A549 (cell line): Measurements from ENCODE around the gene KPNA6. TPM values are rescaled to one million over a fixed set of nuclear protein-coding genes. Genes with fewer than 3 reads are reported as not detected.

ENCODE experiments used
- ATAC-seq, 2 experiments: fragments of 200-7000 bp in 1 of 2; fragments of >200 bp in 1 of 2; cut with Nextera tagmentation in 1 of 2; cut with Tn5 transposase in 1 of 2; 3 replicates each; pipeline versions ENCODE4 v1.8.0 to v1.9.1; 2018 to 2020; ENCODE audit warnings: mild to moderate bottlenecking in 1 of 2, moderate library complexity in 1 of 2
- CTCF ChIA-PET: fragments of 300-600 bp; sonication (Branson Sonifier 250); formaldehyde crosslinking; extraction: SDS; loops from one replicate; lab custom pipeline; 2021; ENCODE audit warnings: antibody characterized with exemption, inconsistent platforms; lab: Yijun Ruan, JAX
- POLR2A ChIA-PET: fragments of 350-600 bp; formaldehyde crosslinking; extraction: SDS; loops from one replicate; lab custom pipeline; 2021; ENCODE audit warnings: antibody characterized with exemption, inconsistent platforms; lab: Yijun Ruan, JAX
- DNase-seq, 2 experiments: peaks; one replicate each; pipeline versions ENCODE4 v3.0.0 to v3.0.0-alpha.2; 2011 to 2016; ENCODE audit warnings: low read depth in 1 of 2, low spot score in 1 of 2
- FAIRE-seq: peaks from 2 replicates; lab custom pipeline; 2011; peaks lifted over from hg19 to GRCh38; lab: Jason Lieb, UNC
- H3K27ac ChIP-seq, 2 experiments: fragments of >200 bp; sonication (Bioruptor Twin); formaldehyde crosslinking; 3 replicates each; pipeline ENCODE4 v1.5.1; 2016 to 2017
- H3K4me1 ChIP-seq: fragments of >200 bp; sonication (Bioruptor Twin); formaldehyde crosslinking; 3 replicates; pipeline ENCODE4 v1.6.1; 2016
- H3K4me2 ChIP-seq: fragments of >200 bp; sonication (Bioruptor Twin); formaldehyde crosslinking; 3 replicates; pipeline ENCODE4 v1.6.1; 2016
- H3K4me3 ChIP-seq: fragments of >200 bp; sonication (Bioruptor Twin); formaldehyde crosslinking; 3 replicates; pipeline ENCODE4 v1.5.1; 2016
- H3K9me3 ChIP-seq: fragments of >200 bp; sonication (Bioruptor Twin); formaldehyde crosslinking; 3 replicates; pipeline ENCODE4 v1.6.1; 2016
- BHLHE40 ChIP-seq: IDR thresholded peaks from 2 replicates; pipeline ENCODE4 v1.6.1; 2012; ENCODE audit warnings: low read depth, low read length, inconsistent platforms
- CBX2 ChIP-seq: fragments of 200-600 bp; sonication (generic); IDR thresholded peaks from 2 replicates; pipeline ENCODE4 v1.6.1; 2016; ENCODE audit warnings: low read depth, mild to moderate bottlenecking, borderline replicate concordance
- CEBPB ChIP-seq, 2 experiments: fragments of >200 bp in 1 of 2; sonication (Bioruptor Twin) in 1 of 2; formaldehyde crosslinking in 1 of 2; IDR thresholded peaks; 2 replicates each; pipeline ENCODE4 v1.6.1; 2012 to 2016
- CHD4 ChIP-seq: fragments of 200-600 bp; sonication (generic); IDR thresholded peaks from 2 replicates; pipeline ENCODE4 v1.6.1; 2016; ENCODE audit warnings: antibody characterized with exemption, mild to moderate bottlenecking, borderline replicate concordance
- EHMT2 ChIP-seq: fragments of 200-600 bp; sonication (generic); IDR thresholded peaks from 2 replicates; pipeline ENCODE4 v1.6.1; 2016; ENCODE audit warnings: antibody characterized with exemption, low read depth, mild to moderate bottlenecking, moderate library complexity
- EP300 ChIP-seq, 2 experiments: fragments of >200 bp; sonication (Bioruptor Twin); formaldehyde crosslinking; IDR thresholded peaks; 2 replicates in 1 of 2; 3 replicates in 1 of 2; pipeline ENCODE4 v1.6.1; 2016 to 2017
- FOSB ChIP-seq: fragments of 250-450 bp; sonication (Bioruptor Pico); IDR thresholded peaks from 2 replicates; pipeline ENCODE4 v1.5.0; 2020; ENCODE audit warnings: mild to moderate bottlenecking, moderate library complexity
- FOSL2 ChIP-seq, 2 experiments: fragments of 450-650 bp in 1 of 2; fragments of >200 bp in 1 of 2; sonication (Bioruptor Twin) in 1 of 2; formaldehyde crosslinking; IDR thresholded peaks; 2 replicates each; pipeline versions ENCODE4 v1.5.0 to v1.6.1; 2016 to 2020; ENCODE audit warnings: mild to moderate bottlenecking in 1 of 2, moderate library complexity in 1 of 2
- FOXS1 ChIP-seq: fragments of 250-450 bp; sonication (Bioruptor Pico); IDR thresholded peaks from 2 replicates; pipeline ENCODE4 v1.5.0; 2020; ENCODE audit warnings: mild to moderate bottlenecking, moderate library complexity
- GATA3 ChIP-seq: IDR thresholded peaks from 2 replicates; pipeline ENCODE4 v1.6.1; 2012; ENCODE audit warnings: borderline replicate concordance
- HDAC2 ChIP-seq: fragments of 200-600 bp; sonication (generic); IDR thresholded peaks from 2 replicates; pipeline ENCODE4 v1.6.1; 2016
- HEYL ChIP-seq: fragments of 250-450 bp; sonication (Bioruptor Pico); IDR thresholded peaks from 2 replicates; pipeline ENCODE4 v1.8.0; 2021; ENCODE audit warnings: mild to moderate bottlenecking, moderate library complexity
- HOXA7 ChIP-seq: fragments of 250-450 bp; sonication (Bioruptor Pico); IDR thresholded peaks from 2 replicates; pipeline ENCODE4 v1.5.0; 2020; ENCODE audit warnings: mild to moderate bottlenecking, moderate library complexity
- MAFK ChIP-seq: fragments of 450-650 bp; IDR thresholded peaks from 2 replicates; pipeline ENCODE4 v1.6.1; 2014; ENCODE audit not compliant: partially characterized antibody
- MAZ ChIP-seq: fragments of 150-350 bp; IDR thresholded peaks from 2 replicates; pipeline ENCODE4 v1.6.1; 2014; ENCODE audit warnings: antibody characterized with exemption, low read depth, low read length, borderline replicate concordance
- NFE2L2 ChIP-seq: fragments of 150-350 bp; conservative IDR thresholded peaks from 2 replicates; pipeline ENCODE4 v1.6.1; 2014; ENCODE audit warnings: low read length
- NPAS2 ChIP-seq: fragments of 250-450 bp; sonication (Bioruptor Pico); IDR thresholded peaks from 2 replicates; pipeline ENCODE4 v1.8.0; 2022; ENCODE audit warnings: mild to moderate bottlenecking, moderate library complexity, borderline replicate concordance
- PHF8 ChIP-seq: fragments of 200-600 bp; sonication (generic); IDR thresholded peaks from 2 replicates; pipeline ENCODE4 v1.6.1; 2016; ENCODE audit warnings: low read depth, mild to moderate bottlenecking, antibody characterized with exemption, moderate library complexity, borderline replicate concordance
- POLR2A ChIP-seq: IDR thresholded peaks from 2 replicates; pipeline ENCODE4 v1.6.1; 2012; ENCODE audit warnings: mild to moderate bottlenecking, low read length
- RCOR1 ChIP-seq: fragments of 150-350 bp; IDR thresholded peaks from 2 replicates; pipeline ENCODE4 v1.6.1; 2014; ENCODE audit warnings: antibody characterized with exemption, low read length, low read depth
- RFX5 ChIP-seq: fragments of 450-650 bp; IDR thresholded peaks from 2 replicates; pipeline ENCODE4 v1.7.1; 2014; ENCODE audit warnings: antibody characterized with exemption, mild to moderate bottlenecking, moderate library complexity
- SMC3 ChIP-seq: fragments of >200 bp; sonication (Bioruptor Twin); formaldehyde crosslinking; IDR thresholded peaks from 3 replicates; pipeline ENCODE4 v1.6.1; 2018; ENCODE audit warnings: inconsistent platforms
- TP53 ChIP-seq: fragments of 250-450 bp; sonication (Bioruptor Pico); IDR thresholded peaks from 2 replicates; pipeline ENCODE4 v1.5.0; 2021; ENCODE audit warnings: mild to moderate bottlenecking, moderate library complexity
- ZFP36 ChIP-seq: fragments of 450-650 bp; IDR thresholded peaks from 2 replicates; pipeline ENCODE4 v1.6.1; 2014; ENCODE audit warnings: borderline replicate concordance; ENCODE audit not compliant: partially characterized antibody
- ZNF302 ChIP-seq: fragments of 250-450 bp; sonication (Bioruptor Pico); IDR thresholded peaks from 2 replicates; pipeline ENCODE4 v1.9.0; 2021; ENCODE audit warnings: inconsistent platforms, mild to moderate bottlenecking, moderate library complexity
- WGBS: methylation state at CpG from one replicate; pipeline ENCODE4 v1.1.6; 2017; ENCODE audit errors: missing lambda C conversion rate; 5-methylcytosine and 5-hydroxymethylcytosine counted together
- polyA plus RNA-seq, 4 experiments: library from polyadenylated mRNA; depleted of rRNA in 3 of 4; stranded (reverse); fragments of >200 nt; fragmentation: RNase III in 1 of 4; extraction: RNeasy Plus Mini Kit Qiagen cat#74134 plus additional on column Dnase treatment in 1 of 4; gene quantifications; 2 replicates in 3 of 4; 3 replicates in 1 of 4; pipeline ENCODE4 v1.2.3, GENCODE V29; 2011 to 2017
- TF ChIP-seq, protein P1 (sequence below): fragments of >200 bp; sonication (Bioruptor Twin); formaldehyde crosslinking; IDR thresholded peaks from 3 replicates; pipeline ENCODE4 v1.6.1; 2016
- TF ChIP-seq, protein P2 (sequence below): IDR thresholded peaks from 2 replicates; pipeline ENCODE4 v1.6.1; 2012; ENCODE audit warnings: low read depth, borderline replicate concordance
- TF ChIP-seq, protein P3 (sequence below): IDR thresholded peaks from 2 replicates; pipeline ENCODE4 v1.6.1; 2012

The KPNA6 gene
- polyA plus RNA-seq, 2 of the 4 experiments (the other 2 are of a cell fraction), result 15.9 to 24.3 TPM

DNA sequence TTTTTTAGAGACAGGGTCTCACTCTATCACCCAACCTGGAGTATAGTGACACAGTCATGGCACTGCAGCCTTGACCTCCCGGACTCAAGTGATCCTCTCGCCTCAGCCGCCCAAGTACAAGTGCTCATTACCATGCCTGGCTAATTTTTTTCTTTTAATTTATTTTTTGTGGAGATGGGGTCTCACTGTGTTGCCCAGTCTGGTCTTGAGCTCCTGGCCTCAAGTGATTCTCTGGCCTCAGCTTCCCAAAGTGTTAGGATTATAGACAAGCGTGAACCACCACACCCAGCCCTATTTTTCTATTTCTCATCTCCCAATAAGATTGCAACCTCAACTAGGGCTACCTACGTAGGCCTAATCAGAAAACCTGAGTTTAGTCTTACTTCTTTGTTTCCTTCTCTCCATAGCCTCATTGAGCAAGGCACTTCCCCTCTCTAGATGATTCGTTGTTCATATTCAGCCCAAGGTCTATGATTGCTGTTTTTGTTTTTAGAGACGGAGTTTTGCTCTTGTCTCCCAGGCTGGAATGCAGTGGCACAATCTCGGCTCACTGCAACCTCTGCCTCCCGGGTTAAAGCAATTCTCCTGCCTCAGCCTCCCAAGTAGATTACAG lies 1.1 kb upstream of the KPNA6 start:
- CTCF ChIA-PET, result no interaction called here
- Histone ChIP-seq H3K9me3 (no peaks in the 10 kb centered on the region), H3K4me3 (no peak overlapping the region), H3K4me2 (peak overlapping the region; percentile 66; the same call in 2 of the 3 replicates), H3K4me1 (peaks cover 7% of the 10 kb centered on the region; the same call in 1 of the 3 replicates), H3K27ac (peak overlapping the region in 1 of 2 experiments; percentile 97; a peak in 2 of 6 replicates)
- DNase-seq (no peak), FAIRE-seq (no peak), ATAC-seq (no peak)
- POLR2A ChIA-PET, result no interaction called here
- 88% methylated on average over 8 of the region's 9 CpGs for WGBS
- TF ChIP-seq CHD4 (no peak), EHMT2 (no peak), HDAC2 (no peak), ZFP36 (no peak), PHF8 (no peak)
- TF ChIP-seq, protein P1, sequence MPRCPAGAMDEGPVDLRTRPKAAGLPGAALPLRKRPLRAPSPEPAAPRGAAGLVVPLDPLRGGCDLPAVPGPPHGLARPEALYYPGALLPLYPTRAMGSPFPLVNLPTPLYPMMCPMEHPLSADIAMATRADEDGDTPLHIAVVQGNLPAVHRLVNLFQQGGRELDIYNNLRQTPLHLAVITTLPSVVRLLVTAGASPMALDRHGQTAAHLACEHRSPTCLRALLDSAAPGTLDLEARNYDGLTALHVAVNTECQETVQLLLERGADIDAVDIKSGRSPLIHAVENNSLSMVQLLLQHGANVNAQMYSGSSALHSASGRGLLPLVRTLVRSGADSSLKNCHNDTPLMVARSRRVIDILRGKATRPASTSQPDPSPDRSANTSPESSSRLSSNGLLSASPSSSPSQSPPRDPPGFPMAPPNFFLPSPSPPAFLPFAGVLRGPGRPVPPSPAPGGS, result no peak

DNA sequence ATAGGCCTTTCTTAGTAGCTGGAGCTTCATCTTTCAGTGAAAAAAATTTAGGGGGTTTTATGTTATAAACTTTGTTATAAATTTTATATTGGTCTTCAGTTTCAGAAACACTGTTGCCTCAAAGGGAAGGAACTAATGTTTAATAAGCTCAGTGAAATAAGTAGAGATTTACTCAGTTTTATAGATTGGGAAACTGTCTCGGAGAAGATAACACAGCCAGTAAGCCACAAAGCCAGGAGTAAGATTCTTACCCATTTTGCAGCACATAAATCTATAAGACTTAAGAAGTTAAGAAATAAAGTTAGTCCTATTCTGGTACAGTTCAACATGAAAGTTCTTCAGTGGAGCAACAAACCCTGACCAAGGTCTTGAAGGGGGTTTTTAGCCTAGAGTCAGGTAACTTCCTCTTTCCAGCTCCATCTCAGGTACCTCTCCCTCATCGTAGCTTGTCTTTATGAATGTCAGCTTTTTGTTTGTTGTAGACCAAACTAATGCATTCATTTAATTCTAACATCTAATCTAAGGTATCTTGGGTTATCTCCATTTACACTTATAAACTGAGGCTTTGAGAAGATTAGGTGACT lies 3.3 kb downstream of the KPNA6 start:
- no peak overlapping the region for H3K4me3 ChIP-seq
- H3K9me3 ChIP-seq, result no peaks in the 10 kb centered on the region
- TF ChIP-seq NFE2L2, result no peak
- TF ChIP-seq HOXA7 (CRISPR knock-in tag), result no peak
- no peak for TF ChIP-seq FOSL2 (IDR thresholded peaks at IDR 0.05)
- TF ChIP-seq FOSL2 (CRISPR knock-in tag; IDR thresholded peaks at IDR 0.05), result no peak
- TF ChIP-seq SMC3, result no peak
- TF ChIP-seq TP53 (CRISPR knock-in tag), result no peak
- no peak for TF ChIP-seq RCOR1
- TF ChIP-seq CHD4, result no peak
- TF ChIP-seq, protein P2, sequence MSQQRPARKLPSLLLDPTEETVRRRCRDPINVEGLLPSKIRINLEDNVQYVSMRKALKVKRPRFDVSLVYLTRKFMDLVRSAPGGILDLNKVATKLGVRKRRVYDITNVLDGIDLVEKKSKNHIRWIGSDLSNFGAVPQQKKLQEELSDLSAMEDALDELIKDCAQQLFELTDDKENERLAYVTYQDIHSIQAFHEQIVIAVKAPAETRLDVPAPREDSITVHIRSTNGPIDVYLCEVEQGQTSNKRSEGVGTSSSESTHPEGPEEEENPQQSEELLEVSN, result no peak
- POLR2A ChIA-PET, result no interaction called here
- no peak overlapping the region for H3K27ac ChIP-seq
- no peak for FAIRE-seq
- no peak overlapping the region for H3K4me2 ChIP-seq
- no peak for ATAC-seq
- DNase-seq, result no peak
- H3K4me1 ChIP-seq, result peaks cover 7% of the 10 kb centered on the region; the same call in 1 of the 3 replicates
- CTCF ChIA-PET, result interaction anchor here (1.1 to 2.6 kb wide), 2 partner anchors 12 to 70 kb away, joined by 5 to 8 read pairs; no protein-coding TSS in a partner anchor
- WGBS, result 98% methylated on average over 2 of the region's 2 CpGs

DNA sequence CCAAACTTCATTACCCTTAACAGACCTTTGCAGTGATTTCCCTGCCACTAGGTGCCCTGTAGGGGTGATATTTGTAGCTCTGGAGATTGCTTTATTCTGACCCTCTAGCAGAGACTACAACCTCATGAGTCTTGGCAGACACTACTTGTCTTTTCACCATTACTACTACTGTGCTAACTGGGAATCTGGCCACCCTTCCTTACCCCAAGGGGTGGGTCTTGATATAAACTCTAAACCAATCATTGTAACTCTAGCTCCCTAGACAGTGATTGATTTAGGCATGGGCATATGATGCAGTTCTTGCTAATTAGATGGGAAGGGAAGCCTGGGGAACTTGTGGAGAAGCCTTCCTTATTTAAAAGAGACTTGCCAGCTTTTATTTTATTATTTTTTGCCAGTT lies 3.9 kb downstream of the KPNA6 start:
- CTCF ChIA-PET, result interaction anchor here (2.6 kb wide), 1 partner anchor 12 kb away, joined by 8 read pairs; no protein-coding TSS in a partner anchor
- POLR2A ChIA-PET, result interaction anchor here (0.8 kb wide), 1 partner anchor 68 kb away, joined by 3 read pairs; the partner anchor contains the start of gene TXLNA

More for the DNA sequence above, 3.9 kb downstream of the KPNA6 start:
- no peak overlapping the region for H3K4me2 ChIP-seq
- H3K4me1 ChIP-seq, result peaks cover 7% of the 10 kb centered on the region; the same call in 1 of the 3 replicates
- no peak for ATAC-seq
- TF ChIP-seq HEYL, result no peak
- TF ChIP-seq RCOR1, result no peak
- TF ChIP-seq EP300 (IDR thresholded peaks at IDR 0.05), result no peak
- TF ChIP-seq MAFK, result no peak
- TF ChIP-seq GATA3, result no peak
- no peak for TF ChIP-seq BHLHE40
- no peak for TF ChIP-seq CEBPB (IDR thresholded peaks at IDR 0.05)
- no peak for TF ChIP-seq CBX2
- TF ChIP-seq RFX5, result no peak
- TF ChIP-seq ZNF302, result no peak
- no peak for TF ChIP-seq FOXS1
- TF ChIP-seq, protein P3, sequence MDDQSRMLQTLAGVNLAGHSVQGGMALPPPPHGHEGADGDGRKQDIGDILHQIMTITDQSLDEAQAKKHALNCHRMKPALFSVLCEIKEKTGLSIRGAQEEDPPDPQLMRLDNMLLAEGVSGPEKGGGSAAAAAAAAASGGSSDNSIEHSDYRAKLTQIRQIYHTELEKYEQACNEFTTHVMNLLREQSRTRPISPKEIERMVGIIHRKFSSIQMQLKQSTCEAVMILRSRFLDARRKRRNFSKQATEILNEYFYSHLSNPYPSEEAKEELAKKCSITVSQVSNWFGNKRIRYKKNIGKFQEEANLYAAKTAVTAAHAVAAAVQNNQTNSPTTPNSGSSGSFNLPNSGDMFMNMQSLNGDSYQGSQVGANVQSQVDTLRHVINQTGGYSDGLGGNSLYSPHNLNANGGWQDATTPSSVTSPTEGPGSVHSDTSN, result no peak
- no peak for TF ChIP-seq NPAS2 (CRISPR knock-in tag)
- no peak for TF ChIP-seq POLR2A
- TF ChIP-seq MAZ, result no peak
- no peak for TF ChIP-seq FOSB (CRISPR knock-in tag)
- FAIRE-seq, result no peak
- H3K4me3 ChIP-seq, result no peak overlapping the region
- no peak overlapping the region for H3K27ac ChIP-seq
- DNase-seq, result no peak
- no peaks in the 10 kb centered on the region for H3K9me3 ChIP-seq
